ENCODE measurements around the gene TSPAN4. TPM values are rescaled to one million over a fixed set of nuclear protein-coding genes. Genes with fewer than 3 reads are reported as not detected.

The TSPAN4 gene
- total RNA-seq, 1 experiment from 2014 or later = 43.6 TPM

DNA sequence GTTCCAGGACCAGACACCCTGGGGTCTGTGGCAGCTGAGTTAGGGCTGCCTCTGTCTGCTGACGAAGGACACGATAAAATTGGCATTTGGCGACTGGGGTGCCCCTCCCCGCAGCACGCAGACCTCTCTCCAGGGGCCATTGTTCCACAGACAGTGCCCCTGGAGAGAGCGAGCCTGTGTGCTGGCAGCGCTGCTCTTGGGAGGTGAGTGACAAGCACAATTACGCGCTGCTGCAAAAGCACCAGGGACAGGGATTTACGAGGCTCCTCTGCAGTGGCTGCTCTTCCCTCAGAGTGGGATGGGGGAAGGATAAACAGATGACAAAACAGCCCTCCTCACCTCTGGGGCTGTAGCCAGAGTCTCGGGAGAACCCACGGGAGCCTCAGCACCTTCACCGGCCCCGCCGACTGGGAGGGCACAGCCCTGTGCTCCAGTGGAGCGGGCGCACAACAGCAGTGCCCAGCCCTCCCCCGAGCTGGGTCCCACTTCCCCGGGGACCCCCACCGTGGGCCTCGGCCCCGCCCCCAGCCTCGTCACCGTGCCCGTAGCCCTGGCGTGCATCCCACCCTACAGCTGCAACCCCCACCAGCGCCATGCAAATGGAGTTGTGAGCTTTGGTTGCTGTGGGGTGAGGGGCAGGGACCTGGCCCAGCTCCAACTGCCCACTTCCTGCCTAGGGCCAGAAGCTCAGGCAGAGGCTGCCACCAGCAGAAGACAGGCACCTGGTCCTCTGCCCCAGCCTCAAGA is 48.3 kb downstream of the TSPAN4 start:
- intact Hi-C loops (cut with micrococcal nuclease; ENCODE audit: unreplicated experiment) = no loop called here
- H4K20me1 ChIP-seq (ENCODE audit: insufficient read depth) = no peaks in the 10 kb centered on the region
- H3F3A ChIP-seq (ENCODE audit: insufficient read depth, low read depth) = no peaks in the 10 kb centered on the region
- H3K27me3 ChIP-seq (ENCODE audit: insufficient read depth, low read depth) = no peaks in the 10 kb centered on the region
- DNase-seq = no peak
- no peak overlapping the region for H3K4me3 ChIP-seq
- no peaks in the 10 kb centered on the region for H3K36me3 ChIP-seq (ENCODE audit: low read depth)
- no peaks in the 10 kb centered on the region for H3K9me3 ChIP-seq (ENCODE audit: insufficient read depth, low read depth)
- no peak overlapping the region for H3K4me2 ChIP-seq
- no peak overlapping the region for H3K27ac ChIP-seq
- no peaks in the 10 kb centered on the region for H3K79me2 ChIP-seq (ENCODE audit: low read depth)
- ChIA-PET CTCF (interaction anchor here (0.9 kb wide), 1 partner anchor 161 kb away, joined by 5 read pairs; no protein-coding TSS in a partner anchor), POLR2A (ENCODE audit: unreplicated experiment) (no interaction called here)
- TF ChIP-seq, protein P1, sequence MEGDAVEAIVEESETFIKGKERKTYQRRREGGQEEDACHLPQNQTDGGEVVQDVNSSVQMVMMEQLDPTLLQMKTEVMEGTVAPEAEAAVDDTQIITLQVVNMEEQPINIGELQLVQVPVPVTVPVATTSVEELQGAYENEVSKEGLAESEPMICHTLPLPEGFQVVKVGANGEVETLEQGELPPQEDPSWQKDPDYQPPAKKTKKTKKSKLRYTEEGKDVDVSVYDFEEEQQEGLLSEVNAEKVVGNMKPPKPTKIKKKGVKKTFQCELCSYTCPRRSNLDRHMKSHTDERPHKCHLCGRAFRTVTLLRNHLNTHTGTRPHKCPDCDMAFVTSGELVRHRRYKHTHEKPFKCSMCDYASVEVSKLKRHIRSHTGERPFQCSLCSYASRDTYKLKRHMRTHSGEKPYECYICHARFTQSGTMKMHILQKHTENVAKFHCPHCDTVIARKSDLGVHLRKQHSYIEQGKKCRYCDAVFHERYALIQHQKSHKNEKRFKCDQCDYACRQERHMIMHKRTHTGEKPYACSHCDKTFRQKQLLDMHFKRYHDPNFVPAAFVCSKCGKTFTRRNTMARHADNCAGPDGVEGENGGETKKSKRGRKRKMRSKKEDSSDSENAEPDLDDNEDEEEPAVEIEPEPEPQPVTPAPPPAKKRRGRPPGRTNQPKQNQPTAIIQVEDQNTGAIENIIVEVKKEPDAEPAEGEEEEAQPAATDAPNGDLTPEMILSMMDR (conservative IDR thresholded peaks at IDR 0.05) = no peak
- no peak for TF ChIP-seq EZH2 (IDR thresholded peaks at IDR 0.05; ENCODE audit: low read depth)
- no peaks in the 10 kb centered on the region for H3K9me2 ChIP-seq (ENCODE audit: insufficient read depth)
- BruUV-seq (replicated peaks) = no TSS peak
- no peak overlapping the region for H2AFZ ChIP-seq
- no peaks in the 10 kb centered on the region for H3K4me1 ChIP-seq (replicated peaks; ENCODE audit: insufficient read depth)

DNA sequence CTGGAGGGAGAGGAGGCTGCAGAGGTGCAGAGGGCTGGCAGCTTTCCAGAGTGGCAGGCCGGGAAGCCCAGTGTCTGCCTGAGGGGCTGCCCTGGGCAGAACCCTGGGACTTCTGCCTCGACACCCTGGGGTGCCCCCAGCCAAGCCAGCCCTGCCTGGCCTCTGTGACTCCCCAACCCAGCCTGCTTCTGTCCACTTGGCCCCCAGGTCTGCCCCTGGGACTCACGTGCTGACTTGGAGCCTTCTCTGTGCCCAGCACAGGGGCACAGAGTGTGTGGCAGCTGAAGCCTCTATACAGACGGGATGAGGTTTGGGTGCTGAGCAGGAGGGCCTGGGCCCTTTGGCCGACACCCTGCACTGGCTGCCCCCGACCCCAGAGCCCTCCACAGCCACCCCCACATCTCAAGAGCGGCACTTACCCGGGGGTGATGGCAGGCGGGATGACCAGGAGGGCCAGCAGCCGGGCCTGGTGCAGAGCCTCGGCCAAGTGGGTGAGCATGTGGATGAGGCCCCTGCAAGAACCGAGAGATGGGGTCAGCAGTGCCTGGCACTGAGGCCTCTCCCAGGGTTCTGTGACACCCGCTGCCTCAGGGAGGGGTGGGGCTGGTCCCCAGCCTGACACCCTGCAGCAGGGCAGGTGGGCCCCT is 50.5 kb downstream of the TSPAN4 start:
- CTCF ChIA-PET = no interaction called here

GRCh38 chr11:894575-895201 is 52.0 kb downstream of the TSPAN4 start:
- H3K4me3 ChIP-seq = no peak overlapping the region
- no peaks in the 10 kb centered on the region for H3K36me3 ChIP-seq (ENCODE audit: low read depth)
- no peak for DNase-seq
- no peak overlapping the region for H3K27ac ChIP-seq
- BruUV-seq (replicated peaks) = no TSS peak
- H3K79me2 ChIP-seq (ENCODE audit: low read depth) = no peaks in the 10 kb centered on the region
- H4K20me1 ChIP-seq (ENCODE audit: insufficient read depth) = no peaks in the 10 kb centered on the region
- CTCF ChIA-PET = no interaction called here
- no peaks in the 10 kb centered on the region for H3K27me3 ChIP-seq (ENCODE audit: insufficient read depth, low read depth)
- intact Hi-C loops (cut with micrococcal nuclease; ENCODE audit: unreplicated experiment) = no loop called here
- no peaks in the 10 kb centered on the region for H3K9me3 ChIP-seq (ENCODE audit: insufficient read depth, low read depth)
- no peaks in the 10 kb centered on the region for H3F3A ChIP-seq (ENCODE audit: insufficient read depth, low read depth)
- POLR2A ChIA-PET (ENCODE audit: unreplicated experiment) = no interaction called here
- no peaks in the 10 kb centered on the region for H3K9me2 ChIP-seq (ENCODE audit: insufficient read depth)
- no peak overlapping the region for H2AFZ ChIP-seq
- H3K4me1 ChIP-seq (replicated peaks; ENCODE audit: insufficient read depth) = no peaks in the 10 kb centered on the region
- no peak overlapping the region for H3K4me2 ChIP-seq
- TF ChIP-seq EZH2 (IDR thresholded peaks at IDR 0.05; ENCODE audit: low read depth) = no peak
- TF ChIP-seq, protein P1 (conservative IDR thresholded peaks at IDR 0.05) = no peak

More for the DNA sequence above, 50.5 kb downstream of the TSPAN4 start:
- Histone ChIP-seq H3K9me2 (ENCODE audit: insufficient read depth) (no peaks in the 10 kb centered on the region), H3K4me2 (no peak overlapping the region), H2AFZ (no peak overlapping the region), H3K36me3 (ENCODE audit: low read depth) (no peaks in the 10 kb centered on the region), H3K27ac (no peak overlapping the region), H3K9me3 (ENCODE audit: insufficient read depth, low read depth) (no peaks in the 10 kb centered on the region), H3K27me3 (ENCODE audit: insufficient read depth, low read depth) (no peaks in the 10 kb centered on the region), H4K20me1 (ENCODE audit: insufficient read depth) (no peaks in the 10 kb centered on the region), H3K4me3 (no peak overlapping the region), H3F3A (ENCODE audit: insufficient read depth, low read depth) (no peaks in the 10 kb centered on the region), H3K79me2 (ENCODE audit: low read depth) (no peaks in the 10 kb centered on the region), H3K4me1 (replicated peaks; ENCODE audit: insufficient read depth) (no peaks in the 10 kb centered on the region)
- BruUV-seq (replicated peaks) = no TSS peak
- no peak for DNase-seq
- no peak for TF ChIP-seq EZH2 (IDR thresholded peaks at IDR 0.05; ENCODE audit: low read depth)
- TF ChIP-seq, protein P1 (conservative IDR thresholded peaks at IDR 0.05) = no peak
- intact Hi-C loops (cut with micrococcal nuclease; ENCODE audit: unreplicated experiment) = no loop called here
- POLR2A ChIA-PET (ENCODE audit: unreplicated experiment) = no interaction called here

Measured in PC-9 (cell line).